BE2C (cell line): ENCODE results near the gene DLG2.

Source experiments
- DNase-seq: peaks from one replicate; pipeline ENCODE4 v3.0.0-alpha.2; 2020
- H3K27me3 ChIP-seq: fragments of 250-450 bp; sonication (Bioruptor Pico); 2 replicates; pipeline ENCODE4 v1.5.1; 2020; ENCODE audit warnings: mild to moderate bottlenecking
- H3K36me3 ChIP-seq: fragments of 250-450 bp; sonication (Bioruptor Pico); 2 replicates; pipeline ENCODE4 v1.5.1; 2020; ENCODE audit warnings: mild to moderate bottlenecking
- H3K4me1 ChIP-seq: fragments of 250-450 bp; sonication (Bioruptor Pico); 2 replicates; pipeline ENCODE4 v1.5.1; 2020
- H3K4me3 ChIP-seq: 2 replicates; pipeline ENCODE4 v1.5.1; 2011; ENCODE audit warnings: low read depth, low read length
- H3K9me3 ChIP-seq: fragments of 250-450 bp; sonication (Bioruptor Pico); 2 replicates; pipeline ENCODE4 v1.5.1; 2020
- TF ChIP-seq, protein P1 (sequence below): IDR thresholded peaks from 2 replicates; pipeline ENCODE4 v1.5.1; 2012; ENCODE audit warnings: mild to moderate bottlenecking, low read depth, low read length

Gene DLG2

GRCh38 chr11:83976086-83976485 is 1651.1 kb downstream of the DLG2 start:
- Histone ChIP-seq H3K9me3 (no peaks in the 10 kb centered on the region), H3K36me3 (no peaks in the 10 kb centered on the region), H3K27me3 (no peaks in the 10 kb centered on the region), H3K4me3 (no peak overlapping the region), H3K4me1 (peaks cover 6% of the 10 kb centered on the region; the same call in 1 of the 2 replicates)
- TF ChIP-seq, protein P1, sequence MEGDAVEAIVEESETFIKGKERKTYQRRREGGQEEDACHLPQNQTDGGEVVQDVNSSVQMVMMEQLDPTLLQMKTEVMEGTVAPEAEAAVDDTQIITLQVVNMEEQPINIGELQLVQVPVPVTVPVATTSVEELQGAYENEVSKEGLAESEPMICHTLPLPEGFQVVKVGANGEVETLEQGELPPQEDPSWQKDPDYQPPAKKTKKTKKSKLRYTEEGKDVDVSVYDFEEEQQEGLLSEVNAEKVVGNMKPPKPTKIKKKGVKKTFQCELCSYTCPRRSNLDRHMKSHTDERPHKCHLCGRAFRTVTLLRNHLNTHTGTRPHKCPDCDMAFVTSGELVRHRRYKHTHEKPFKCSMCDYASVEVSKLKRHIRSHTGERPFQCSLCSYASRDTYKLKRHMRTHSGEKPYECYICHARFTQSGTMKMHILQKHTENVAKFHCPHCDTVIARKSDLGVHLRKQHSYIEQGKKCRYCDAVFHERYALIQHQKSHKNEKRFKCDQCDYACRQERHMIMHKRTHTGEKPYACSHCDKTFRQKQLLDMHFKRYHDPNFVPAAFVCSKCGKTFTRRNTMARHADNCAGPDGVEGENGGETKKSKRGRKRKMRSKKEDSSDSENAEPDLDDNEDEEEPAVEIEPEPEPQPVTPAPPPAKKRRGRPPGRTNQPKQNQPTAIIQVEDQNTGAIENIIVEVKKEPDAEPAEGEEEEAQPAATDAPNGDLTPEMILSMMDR, result no peak
- DNase-seq, result no peak

DNA sequence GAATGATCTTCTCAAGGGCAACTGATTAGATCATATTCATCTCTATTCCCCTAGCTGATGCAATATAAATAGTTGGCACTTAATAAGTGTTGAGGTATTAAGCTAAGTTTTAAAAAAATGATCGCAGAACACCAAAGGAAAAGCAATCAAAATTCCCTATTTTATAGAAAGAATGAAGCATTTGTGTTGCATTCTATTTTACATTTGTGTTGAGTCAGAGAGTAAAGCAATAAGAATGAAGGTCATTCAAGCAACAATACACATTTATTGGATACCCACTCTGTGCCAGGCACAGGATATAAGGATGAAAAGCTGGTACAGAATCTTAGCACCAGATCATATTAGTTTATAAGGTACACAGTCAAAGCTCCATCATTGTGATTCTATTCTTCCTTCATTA is 1654.6 kb downstream of the DLG2 start:
- TF ChIP-seq, protein P1, result no peak
- Histone ChIP-seq H3K27me3 (no peaks in the 10 kb centered on the region), H3K9me3 (no peaks in the 10 kb centered on the region), H3K4me3 (no peak overlapping the region), H3K4me1 (peaks cover 10% of the 10 kb centered on the region; the same call in 1 of the 2 replicates), H3K36me3 (no peaks in the 10 kb centered on the region)
- DNase-seq, result no peak

DNA sequence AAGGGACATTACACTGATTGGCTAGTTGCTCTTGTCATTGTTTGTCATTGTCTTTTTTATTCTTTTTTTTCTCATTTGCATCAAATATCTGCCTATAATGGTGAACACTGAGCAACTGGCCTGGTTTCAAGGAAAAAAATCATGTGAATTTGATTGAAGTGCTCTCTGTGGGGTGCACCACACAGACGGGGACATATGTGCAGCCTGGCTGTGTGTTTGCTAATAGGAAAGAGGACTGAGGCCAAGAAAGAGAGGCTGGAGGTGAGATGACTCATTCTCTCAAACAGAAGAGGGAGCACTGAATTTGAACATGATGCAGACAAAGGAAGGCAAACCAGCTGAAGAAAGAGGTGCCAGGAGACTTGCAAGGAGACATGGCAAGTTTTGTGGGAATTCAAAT is 1656.1 kb downstream of the DLG2 start:
- no peak overlapping the region for H3K4me3 ChIP-seq
- H3K27me3 ChIP-seq, result no peaks in the 10 kb centered on the region
- H3K36me3 ChIP-seq, result no peaks in the 10 kb centered on the region
- H3K9me3 ChIP-seq, result no peaks in the 10 kb centered on the region
- TF ChIP-seq, protein P1, result 0 out of 2 replicates have a peak, but pooled peaks have one; percentile 6
- H3K4me1 ChIP-seq, result peaks cover 10% of the 10 kb centered on the region; the same call in 1 of the 2 replicates
- DNase-seq, result peak; percentile 16

DNA sequence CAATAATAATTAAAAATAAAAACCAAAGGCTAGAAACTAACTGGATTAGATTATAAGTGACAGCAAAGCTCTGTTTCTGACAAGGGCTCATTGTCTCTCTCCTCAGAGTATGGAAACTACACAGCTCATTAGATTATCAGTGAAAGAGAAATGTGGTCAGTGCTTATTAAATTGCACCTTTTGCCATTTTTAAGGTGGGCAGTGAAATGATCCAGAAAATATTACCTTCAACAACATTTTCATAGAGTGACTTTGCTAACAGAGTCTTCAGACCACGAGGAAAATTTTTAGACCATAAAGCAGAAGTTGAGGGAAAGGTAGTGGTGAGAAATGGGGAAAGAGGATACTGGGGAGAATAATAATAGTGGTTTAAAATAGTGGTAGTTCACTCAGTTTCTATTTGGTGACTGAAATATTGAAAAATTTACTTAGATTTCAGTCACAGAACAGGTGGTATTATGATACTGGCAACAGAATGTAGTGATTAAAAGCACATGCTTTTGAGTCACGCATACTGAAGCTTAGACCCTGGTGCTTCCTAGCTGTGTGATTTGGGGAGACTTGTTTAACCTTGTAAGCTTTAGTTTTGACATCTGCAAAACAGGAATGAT is 1657.0 kb downstream of the DLG2 start:
- Histone ChIP-seq H3K9me3 (no peaks in the 10 kb centered on the region), H3K4me3 (no peak overlapping the region), H3K27me3 (no peaks in the 10 kb centered on the region), H3K36me3 (no peaks in the 10 kb centered on the region), H3K4me1 (peaks cover 10% of the 10 kb centered on the region; the same call in 1 of the 2 replicates)
- DNase-seq, result no peak
- TF ChIP-seq, protein P1, result no peak

- Histone ChIP-seq H3K9me3 (no peaks in the 10 kb centered on the region), H3K36me3 (no peaks in the 10 kb centered on the region), H3K27me3 (no peaks in the 10 kb centered on the region), H3K4me3 (no peak overlapping the region), H3K4me1 (peaks cover 10% of the 10 kb centered on the region; the same call in 1 of the 2 replicates)
- TF ChIP-seq, protein P1, result no peak
- DNase-seq, result no peak
Observed at GRCh38 chr11:83957038-83957900, 1669.9 kb downstream of the DLG2 start.
